NCI-H1048 (cell line): ENCODE data around the gene PCBP3.

Experiments used
- DNase-seq: peaks from one replicate; lab custom pipeline; 2025; lab: John Stamatoyannopoulos, UW

PCBP3 gene

GRCh38 chr21:45753445-45753844 is 109.9 kb downstream of the PCBP3 start:
- DNase-seq, result no peak

- DNase-seq, result no peak
Observed at GRCh38 chr21:45756029-45756428, 112.5 kb downstream of the PCBP3 start.

- DNase-seq, result no peak
Observed at GRCh38 chr21:45756669-45757068, 113.1 kb downstream of the PCBP3 start.

GRCh38 chr21:45761704-45762103 is 118.2 kb downstream of the PCBP3 start:
- DNase-seq, result no peak

GRCh38 chr21:45763074-45763473 is 119.5 kb downstream of the PCBP3 start:
- DNase-seq, result no peak

GRCh38 chr21:45763506-45763905 is 120.0 kb downstream of the PCBP3 start:
- no peak for DNase-seq

GRCh38 chr21:45764792-45765191 is 121.3 kb downstream of the PCBP3 start:
- DNase-seq, result no peak

- DNase-seq, result no peak
Observed at GRCh38 chr21:45765375-45765774, 121.8 kb downstream of the PCBP3 start.

GRCh38 chr21:45766055-45766454 is 122.5 kb downstream of the PCBP3 start:
- DNase-seq, result no peak

- no peak for DNase-seq
Observed at GRCh38 chr21:45766501-45766900, 123.0 kb downstream of the PCBP3 start.

- no peak for DNase-seq
Observed at GRCh38 chr21:45767071-45768006, 123.8 kb downstream of the PCBP3 start.

- DNase-seq, result no peak
Observed at GRCh38 chr21:45768011-45768739, 124.7 kb downstream of the PCBP3 start.

- DNase-seq, result no peak
Observed at GRCh38 chr21:45768740-45769048, 125.2 kb downstream of the PCBP3 start.

GRCh38 chr21:45769294-45769693 is 125.8 kb downstream of the PCBP3 start:
- DNase-seq, result no peak

- DNase-seq, result no peak
Observed at GRCh38 chr21:45769896-45770295, 126.4 kb downstream of the PCBP3 start.

GRCh38 chr21:45772180-45772579 is 128.7 kb downstream of the PCBP3 start:
- DNase-seq, result no peak

- DNase-seq, result no peak
Observed at GRCh38 chr21:45774291-45774690, 130.8 kb downstream of the PCBP3 start.

GRCh38 chr21:45776971-45777370 is 133.4 kb downstream of the PCBP3 start:
- no peak for DNase-seq

- DNase-seq, result no peak
Observed at GRCh38 chr21:45778686-45779085, 135.2 kb downstream of the PCBP3 start.

GRCh38 chr21:45779226-45779625 is 135.7 kb downstream of the PCBP3 start:
- no peak for DNase-seq

GRCh38 chr21:45780647-45781046 is 137.1 kb downstream of the PCBP3 start:
- no peak for DNase-seq

GRCh38 chr21:45781741-45782140 is 138.2 kb downstream of the PCBP3 start:
- no peak for DNase-seq

- no peak for DNase-seq
Observed at GRCh38 chr21:45786660-45787059, 143.1 kb downstream of the PCBP3 start.
